Effector CD8-positive, alpha-beta T cell (primary cell): Measurements from ENCODE around the gene TTBK1.
A peak's percentile ranks its signal among the peaks of the same experiment; 100 is the strongest.

Source experiments
- DNase-seq: peaks from one replicate; lab custom pipeline; 2025; lab: John Stamatoyannopoulos, UW

TTBK1 gene

DNA sequence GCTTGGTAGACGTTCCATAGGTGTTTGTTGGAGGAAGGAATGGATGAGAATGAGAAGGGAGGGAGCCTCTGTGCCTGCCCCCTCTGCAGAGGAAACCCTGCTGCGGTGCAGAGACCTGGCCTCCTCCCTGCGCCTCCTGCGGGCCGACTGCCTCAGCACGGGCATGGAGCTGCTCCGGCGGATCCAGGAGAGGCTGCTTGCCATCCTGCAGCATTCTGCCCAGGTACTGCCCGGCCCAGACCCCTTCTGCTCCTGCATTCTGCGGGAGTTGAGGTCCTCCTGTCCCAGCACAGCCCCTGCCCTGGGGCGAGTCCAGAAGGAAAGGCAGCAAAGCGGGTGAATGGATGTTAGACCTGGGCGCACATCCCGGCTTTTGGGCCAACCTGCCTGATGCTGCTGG lies 20.1 kb upstream of the TTBK1 start:
- no peak for DNase-seq

DNA sequence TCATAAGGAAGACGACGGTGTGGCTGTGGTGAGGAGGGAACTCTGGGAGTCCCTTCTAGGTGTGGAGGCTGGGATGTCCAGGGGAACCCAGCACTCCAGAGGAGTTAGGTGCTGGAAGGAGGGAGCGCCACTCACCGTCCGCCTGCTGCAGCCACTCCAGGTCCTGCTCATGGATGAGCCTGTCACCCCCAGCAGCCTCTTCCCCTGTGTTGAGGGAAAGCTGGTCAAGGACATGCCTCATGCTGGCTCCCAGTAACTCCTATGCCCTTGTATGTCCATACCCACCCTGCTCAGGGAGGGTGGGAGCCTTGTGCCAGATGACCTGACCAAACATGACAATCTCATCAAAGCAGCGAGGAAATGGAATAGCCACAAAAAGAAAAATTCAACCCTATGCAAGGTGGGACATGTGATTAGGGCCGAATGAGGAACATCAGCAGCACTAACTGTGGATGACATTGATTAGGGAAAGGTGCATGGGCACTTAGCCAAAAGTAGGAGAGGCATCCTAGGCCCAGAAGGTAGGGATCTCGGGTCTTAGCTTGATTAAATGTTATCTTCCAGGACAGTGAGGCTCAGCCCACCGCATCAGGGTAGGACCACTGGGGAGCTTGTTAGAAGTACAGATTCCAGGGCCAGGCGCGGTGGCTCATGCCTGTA lies 17.0 kb upstream of the TTBK1 start:
- no peak for DNase-seq

DNA sequence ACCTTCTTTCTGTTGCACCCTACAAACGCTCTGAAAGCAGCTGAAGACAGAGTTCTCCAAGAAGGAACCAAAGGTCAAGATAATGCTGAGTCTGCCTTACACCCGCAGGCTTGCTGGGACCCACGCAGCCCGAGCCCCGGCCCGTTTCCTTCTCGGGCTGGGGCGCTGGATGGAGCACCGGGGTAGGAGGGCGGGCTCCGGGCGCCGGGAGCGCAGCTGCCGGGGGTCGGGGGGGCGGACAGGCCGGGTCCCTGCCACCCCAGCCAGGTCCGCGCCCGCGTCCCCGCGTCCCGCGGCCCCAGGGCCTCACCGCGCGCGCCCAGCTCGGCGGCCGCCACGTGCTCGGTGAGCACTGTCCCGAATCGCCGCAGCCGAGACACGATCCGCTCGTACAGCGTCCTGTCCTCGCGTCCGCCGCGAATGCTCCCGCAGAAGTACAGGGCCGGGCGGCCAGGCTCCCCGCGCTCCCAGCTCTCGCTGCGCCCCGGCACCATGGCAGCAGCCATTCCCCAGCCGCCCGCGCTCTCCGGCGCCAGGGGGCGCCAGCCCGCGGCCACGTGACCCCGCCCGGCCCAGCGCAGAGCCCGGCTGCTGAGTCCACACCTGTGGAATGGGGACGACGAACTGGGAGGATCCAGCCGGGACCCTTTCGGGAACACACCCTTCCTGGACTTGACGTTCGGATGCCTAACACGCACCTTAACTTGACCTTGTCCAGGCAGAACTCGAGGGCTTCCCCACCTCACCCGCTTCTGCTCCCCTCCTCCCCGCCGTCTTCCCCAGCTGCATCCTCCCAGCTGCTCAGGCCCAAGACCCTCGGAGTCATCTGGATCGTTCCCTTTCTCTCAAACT lies 14.1 kb upstream of the TTBK1 start, which contains the start of gene DNPH1:
DNPH1 (minus strand) TSS at position 531 of the 852 bp plus-strand sequence; CDS start at position 506, 25 bp downstream.
- peak; percentile 65 for DNase-seq

DNA sequence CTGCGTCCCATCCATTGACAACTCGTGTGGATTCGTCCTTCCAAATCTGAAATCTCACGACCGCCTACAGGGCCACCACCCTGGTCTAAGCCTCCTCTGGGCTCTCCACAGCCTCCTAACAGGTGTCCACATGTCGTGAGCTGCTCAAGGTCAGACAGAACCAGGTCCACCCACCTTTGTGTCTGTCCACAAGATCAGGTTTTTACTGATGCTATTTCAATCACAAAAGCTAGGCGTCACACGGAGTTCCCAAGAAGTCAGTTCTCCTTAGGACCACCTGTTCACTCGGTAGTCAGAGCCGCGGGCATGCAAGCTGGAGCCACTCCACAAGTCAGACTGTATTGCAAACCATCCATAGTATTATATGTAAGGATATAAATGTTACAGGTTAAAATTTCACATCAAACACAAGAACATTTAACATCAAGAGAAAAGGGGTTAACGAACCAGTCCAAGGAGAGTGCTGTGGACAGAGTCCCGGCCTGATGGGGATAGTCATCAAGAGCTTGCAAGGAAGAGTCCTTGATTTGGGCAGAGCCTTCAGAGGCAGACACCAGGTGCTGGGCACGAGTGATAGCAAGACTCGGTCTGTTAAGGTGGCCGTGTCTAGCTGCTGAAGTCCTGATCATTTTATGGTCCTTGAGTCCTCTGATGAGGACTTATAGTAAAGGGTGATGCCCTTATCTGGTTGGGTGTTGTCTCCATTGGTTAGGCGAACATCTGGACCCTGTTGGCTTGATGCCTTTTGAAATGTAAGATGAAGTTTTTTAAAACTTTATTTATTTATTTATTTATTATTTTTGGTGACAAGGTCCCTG lies 13.3 kb upstream of the TTBK1 start:
- DNase-seq, result no peak

DNA sequence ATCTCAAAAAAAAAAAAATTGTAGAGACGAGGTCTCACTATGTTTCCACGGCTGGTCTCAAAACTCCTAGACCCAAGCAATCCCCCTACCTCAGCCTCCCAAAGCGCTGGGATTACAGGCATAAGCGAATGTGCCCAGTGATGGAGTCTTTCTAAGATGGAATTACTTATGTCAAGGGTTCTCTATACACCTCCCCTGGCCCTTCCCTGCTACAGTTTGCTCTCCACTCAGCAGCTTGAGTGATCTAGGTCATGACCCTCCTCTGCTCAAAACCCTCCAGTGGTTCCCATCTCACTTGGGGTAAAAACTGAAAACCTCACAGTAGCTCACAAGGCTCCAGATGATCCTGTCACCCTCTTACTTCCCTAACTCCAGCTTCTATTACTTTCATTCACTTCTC lies 12.2 kb upstream of the TTBK1 start:
- DNase-seq, result no peak

DNA sequence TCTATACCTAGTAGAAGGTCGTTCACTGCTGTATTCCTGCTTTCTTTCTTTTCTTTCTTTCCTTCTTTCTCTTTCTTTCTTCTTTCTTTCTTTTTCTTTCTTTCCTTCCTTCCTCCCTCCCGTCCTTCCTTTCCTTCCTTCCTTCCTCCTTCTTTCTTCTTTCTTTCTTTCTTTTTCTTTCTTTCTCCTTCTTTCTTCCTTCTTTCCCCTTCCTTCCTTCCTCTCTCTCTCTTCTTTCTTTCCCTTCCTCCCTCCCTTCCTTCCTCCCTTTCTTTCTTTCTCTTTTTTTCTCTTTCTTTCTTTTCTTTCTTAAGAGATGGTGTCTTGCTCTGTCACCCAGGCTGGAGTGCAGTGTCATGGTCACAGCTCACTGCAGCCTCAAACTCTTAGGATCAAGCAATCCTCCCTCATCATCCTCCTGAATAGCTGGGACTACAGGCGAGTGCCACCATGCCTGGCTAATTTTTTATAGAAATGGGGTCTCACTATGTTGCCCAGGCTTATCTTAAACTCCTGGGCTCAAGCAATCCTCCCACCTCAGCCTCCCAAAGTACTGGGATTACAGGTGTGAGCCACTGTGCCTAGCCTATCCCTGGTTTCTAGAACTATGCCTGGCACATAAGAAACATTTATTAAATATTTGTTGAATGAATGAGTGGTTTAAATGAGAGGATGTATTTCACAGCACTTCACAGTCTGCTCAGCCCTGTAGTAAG lies 11.4 kb upstream of the TTBK1 start:
- DNase-seq, result no peak

- DNase-seq, result no peak
Observed at GRCh38 chr6:43235841-43236240, 7.4 kb upstream of the TTBK1 start.

DNA sequence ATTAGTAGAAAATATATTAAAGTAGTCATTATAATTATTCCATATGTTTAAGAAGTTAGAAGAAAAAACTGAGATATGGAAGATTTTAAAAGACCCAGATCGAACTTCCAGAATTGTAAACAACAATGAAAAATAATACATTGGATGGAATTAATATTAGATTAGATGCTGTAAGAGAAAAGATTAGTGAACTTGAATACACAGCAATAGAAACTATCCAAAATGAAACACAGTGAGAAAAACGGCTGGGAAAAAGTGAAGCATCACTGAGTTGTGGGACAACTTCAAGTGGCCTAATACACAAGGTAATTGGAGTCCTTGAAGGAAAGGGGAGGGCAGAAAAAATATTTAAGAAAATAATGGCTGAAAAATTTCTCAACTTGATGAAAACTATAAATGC lies 4.2 kb upstream of the TTBK1 start:
- no peak for DNase-seq

DNA sequence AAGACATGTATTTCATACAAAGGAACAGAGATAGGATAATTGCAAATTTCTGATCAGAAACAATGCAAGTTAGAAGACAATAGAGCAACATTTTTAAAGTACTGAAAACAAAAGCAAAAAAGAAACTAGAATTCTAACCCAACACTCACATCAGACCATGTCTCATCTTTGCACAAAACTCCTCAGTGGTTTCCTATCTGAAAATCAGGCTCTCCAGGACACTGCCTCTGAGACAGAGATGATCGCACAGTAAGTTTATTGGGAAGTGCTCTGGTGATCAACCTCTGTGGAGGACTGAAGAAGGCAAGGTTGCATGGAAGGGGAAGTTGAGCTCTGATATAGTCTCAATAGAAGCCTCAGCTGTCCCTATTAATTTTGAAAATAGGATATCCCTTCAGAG lies 2.3 kb upstream of the TTBK1 start:
- no peak for DNase-seq

GRCh38 chr6:43241446-43241845 lies 1.8 kb upstream of the TTBK1 start:
- no peak for DNase-seq

DNA sequence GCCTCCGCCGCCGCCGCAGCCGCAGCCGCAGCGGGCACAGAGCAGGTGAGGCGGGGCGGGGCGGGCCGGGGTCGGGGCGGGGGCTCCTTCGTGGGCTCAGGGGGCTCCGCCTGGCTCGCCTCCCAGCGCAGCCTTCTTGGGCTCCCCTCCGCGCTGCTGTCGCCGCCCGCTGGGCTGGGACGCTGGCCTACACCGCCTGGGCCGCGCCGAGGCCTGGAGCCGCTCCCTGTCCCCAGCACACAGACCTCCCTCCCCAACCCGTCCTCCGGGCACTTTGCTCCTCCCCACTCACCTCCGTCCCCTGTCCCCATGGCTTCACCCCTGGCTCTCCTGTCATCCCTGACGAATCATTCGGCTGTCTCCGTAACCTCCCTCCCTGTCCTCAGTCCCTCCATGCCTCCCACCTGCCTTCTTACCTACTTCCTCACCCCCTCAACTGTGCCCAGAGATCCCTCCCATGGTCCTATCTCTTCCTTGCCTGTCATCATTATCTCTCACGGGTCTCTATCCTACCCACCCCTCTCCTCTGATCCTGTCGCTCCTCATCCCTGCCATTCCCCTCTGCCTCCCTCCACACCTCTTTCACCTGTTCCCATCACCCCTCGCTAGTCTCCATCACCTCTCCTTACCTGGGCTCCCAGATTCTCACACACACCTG lies 512 bp downstream of the TTBK1 start:
- DNase-seq, result no peak

GRCh38 chr6:43246301-43247113 lies 3.2 kb downstream of the TTBK1 start:
- DNase-seq, result no peak

GRCh38 chr6:43247114-43247999 lies 4.1 kb downstream of the TTBK1 start:
- DNase-seq, result peak; percentile 64

DNA sequence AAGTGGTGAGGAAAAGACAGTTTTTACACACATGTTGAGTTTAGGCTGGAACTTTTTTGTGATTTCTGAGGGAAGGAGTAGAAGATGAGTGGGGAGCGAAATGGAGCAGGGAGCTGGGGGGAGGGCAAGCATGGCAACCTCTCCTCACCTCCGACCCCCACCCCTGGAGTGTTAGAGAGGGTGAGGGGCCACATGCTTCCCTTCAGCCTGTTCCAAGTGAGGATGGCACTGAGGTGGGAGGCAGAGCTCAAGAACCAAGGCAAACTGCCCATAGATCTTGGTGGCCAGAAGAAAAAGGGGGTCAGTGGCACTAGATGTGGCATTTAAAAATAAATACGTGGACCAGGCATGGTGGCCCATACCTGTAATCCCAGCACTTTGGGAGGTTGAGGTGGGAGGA lies 4.8 kb downstream of the TTBK1 start:
- DNase-seq, result no peak

GRCh38 chr6:43248791-43249190 lies 5.5 kb downstream of the TTBK1 start:
- DNase-seq, result no peak

- no peak for DNase-seq
Observed at GRCh38 chr6:43250992-43251373, 7.7 kb downstream of the TTBK1 start.

GRCh38 chr6:43253401-43253800 lies 10.1 kb downstream of the TTBK1 start:
- no peak for DNase-seq

GRCh38 chr6:43254138-43254817 lies 11.0 kb downstream of the TTBK1 start:
- no peak for DNase-seq

GRCh38 chr6:43254846-43255245 lies 11.6 kb downstream of the TTBK1 start:
- DNase-seq, result no peak
